Fibroblast of mammary gland (primary cell): ENCODE data around the gene EVA1B.

Experiments used
- DNase-seq: peaks from one replicate; pipeline ENCODE4 v3.0.0-alpha.2; 2010; ENCODE audit warnings: low read depth
- H3K4me3 ChIP-seq: 2 replicates; pipeline ENCODE4 v1.5.1; 2011; ENCODE audit warnings: low read depth, mild to moderate bottlenecking, low read length, moderate library complexity; ENCODE audit not compliant: control insufficient read depth
- TF ChIP-seq, protein P1 (sequence below): conservative IDR thresholded peaks from 2 replicates; pipeline ENCODE4 v1.5.1; 2011; ENCODE audit warnings: low read depth, low read length, inconsistent platforms; ENCODE audit not compliant: control insufficient read depth, insufficient read depth

EVA1B gene

DNA sequence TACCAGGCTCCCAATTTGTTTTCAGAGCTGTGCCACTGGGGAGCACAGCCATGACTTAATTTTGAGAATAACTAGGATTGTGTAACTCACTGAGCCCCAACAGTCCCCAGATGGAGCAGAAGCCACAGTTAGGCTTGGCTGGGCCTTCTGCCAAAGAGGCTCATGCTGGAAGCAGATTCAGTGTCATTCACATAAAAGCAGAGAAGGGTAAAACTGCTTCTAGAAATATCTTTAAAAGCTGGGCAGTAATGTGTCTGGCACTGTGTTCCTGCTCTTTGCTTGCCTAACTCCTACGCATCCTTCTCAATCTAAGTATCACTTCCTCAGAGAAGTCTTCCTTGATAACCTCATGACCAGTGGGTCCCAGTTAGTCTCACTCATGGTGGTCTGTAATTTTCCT is 41.9 kb upstream of the EVA1B start:
- TF ChIP-seq, protein P1, sequence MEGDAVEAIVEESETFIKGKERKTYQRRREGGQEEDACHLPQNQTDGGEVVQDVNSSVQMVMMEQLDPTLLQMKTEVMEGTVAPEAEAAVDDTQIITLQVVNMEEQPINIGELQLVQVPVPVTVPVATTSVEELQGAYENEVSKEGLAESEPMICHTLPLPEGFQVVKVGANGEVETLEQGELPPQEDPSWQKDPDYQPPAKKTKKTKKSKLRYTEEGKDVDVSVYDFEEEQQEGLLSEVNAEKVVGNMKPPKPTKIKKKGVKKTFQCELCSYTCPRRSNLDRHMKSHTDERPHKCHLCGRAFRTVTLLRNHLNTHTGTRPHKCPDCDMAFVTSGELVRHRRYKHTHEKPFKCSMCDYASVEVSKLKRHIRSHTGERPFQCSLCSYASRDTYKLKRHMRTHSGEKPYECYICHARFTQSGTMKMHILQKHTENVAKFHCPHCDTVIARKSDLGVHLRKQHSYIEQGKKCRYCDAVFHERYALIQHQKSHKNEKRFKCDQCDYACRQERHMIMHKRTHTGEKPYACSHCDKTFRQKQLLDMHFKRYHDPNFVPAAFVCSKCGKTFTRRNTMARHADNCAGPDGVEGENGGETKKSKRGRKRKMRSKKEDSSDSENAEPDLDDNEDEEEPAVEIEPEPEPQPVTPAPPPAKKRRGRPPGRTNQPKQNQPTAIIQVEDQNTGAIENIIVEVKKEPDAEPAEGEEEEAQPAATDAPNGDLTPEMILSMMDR = no peak
- no peak overlapping the region for H3K4me3 ChIP-seq
- peak; percentile 86 for DNase-seq

DNA sequence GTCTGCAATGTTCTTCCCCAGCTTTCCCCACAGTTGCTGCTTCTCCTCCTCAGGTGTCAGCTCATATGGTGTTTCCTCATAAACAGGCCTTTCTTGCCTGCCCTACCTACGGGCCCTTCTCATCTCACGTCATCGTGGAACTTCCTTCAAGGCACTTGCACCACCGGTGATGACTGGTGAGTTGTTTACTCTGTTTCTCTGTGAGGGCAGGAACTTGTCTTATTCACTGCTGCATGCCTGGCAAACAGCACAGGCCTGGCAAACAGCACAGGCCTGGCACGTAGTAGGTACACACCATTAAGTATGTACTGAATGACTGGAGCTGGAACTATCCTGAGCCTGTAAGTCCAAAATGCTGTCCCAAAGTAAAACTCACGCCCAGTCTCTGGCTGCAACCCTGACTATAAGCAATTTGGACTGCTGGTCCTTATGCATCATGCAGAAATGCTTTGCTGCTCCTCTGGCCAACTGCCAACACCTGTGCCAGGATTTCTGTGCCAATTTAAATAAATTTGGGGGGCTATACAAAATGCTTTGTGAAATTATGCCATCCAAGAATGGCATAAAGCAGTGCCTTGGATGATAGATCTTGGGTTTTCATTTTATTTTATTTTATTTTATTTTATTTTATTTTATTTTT is 36.6 kb upstream of the EVA1B start:
- TF ChIP-seq, protein P1 = no peak
- no peak overlapping the region for H3K4me3 ChIP-seq
- peak; percentile 34 for DNase-seq

DNA sequence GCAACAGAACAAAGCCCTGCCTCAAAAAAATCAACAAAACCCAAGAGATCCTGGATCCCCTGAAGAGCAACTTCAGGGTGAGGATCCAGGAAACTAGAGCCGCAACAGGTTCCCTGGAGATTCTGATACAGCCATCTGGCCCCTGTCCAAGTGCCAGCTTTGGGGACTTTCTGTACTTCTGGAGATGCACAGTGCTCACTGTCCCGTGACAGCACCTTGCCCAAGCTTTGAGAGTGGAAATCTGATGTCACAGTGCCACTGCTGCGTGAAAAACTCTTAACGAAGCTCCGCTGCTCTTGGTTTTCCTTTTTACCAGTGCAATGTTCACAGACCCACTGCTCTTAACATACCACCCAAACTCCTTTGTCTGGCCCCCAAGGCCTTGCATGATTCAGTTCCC is 35.9 kb upstream of the EVA1B start:
- no peak for DNase-seq
- TF ChIP-seq, protein P1 = no peak

DNA sequence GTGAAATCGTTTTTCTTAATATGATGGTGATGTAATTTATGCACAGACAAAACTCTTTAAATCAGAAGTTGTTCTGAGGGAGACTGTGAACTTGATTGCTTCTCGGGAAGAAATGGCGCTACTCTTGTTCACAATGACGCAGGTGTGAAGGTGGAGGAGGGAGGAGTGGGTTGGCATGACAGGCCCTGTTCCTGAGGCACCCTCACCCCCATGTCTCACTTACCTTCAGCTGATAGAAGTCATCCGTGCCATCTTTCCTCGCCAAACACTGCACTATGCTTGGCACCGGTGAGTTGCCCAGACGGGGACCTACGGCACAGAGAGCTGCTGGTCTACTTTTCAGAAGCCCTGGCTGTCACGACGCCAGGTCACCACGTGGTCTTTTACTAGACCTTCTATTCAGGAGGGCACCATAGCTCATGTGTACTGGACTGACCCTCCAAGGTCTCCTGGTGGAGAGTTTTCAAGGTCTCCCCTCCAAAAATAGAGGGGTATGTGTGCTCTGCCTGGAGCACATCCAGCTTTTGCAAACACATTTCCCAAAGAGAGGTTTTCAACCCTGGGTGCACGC is 35.2 kb upstream of the EVA1B start:
- no peak for DNase-seq
- H3K4me3 ChIP-seq = no peak overlapping the region
- TF ChIP-seq, protein P1 = no peak

More for the DNA sequence above, 35.9 kb upstream of the EVA1B start:
- H3K4me3 ChIP-seq = no peak overlapping the region

DNA sequence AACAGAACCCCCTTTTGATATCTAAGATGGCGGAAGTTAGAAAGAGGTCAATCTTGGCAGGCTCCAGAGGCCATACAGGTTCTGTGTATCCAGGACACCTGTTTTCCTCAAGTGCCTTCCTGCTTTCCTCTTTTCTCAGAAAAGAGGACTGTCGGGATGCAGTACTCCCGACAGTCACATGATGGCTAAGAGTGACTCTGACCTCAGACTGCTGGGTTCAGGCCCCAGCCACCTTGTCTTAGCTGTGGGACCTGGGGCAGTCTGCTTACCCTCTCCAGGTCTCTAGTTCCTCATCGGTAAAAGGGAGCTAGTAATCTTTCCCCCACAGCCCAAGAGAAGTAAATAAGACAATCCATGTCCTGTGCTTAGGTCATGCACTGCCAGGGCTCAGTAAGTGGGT is 32.4 kb upstream of the EVA1B start:
- TF ChIP-seq, protein P1 = no peak
- DNase-seq = no peak
- no peak overlapping the region for H3K4me3 ChIP-seq

DNA sequence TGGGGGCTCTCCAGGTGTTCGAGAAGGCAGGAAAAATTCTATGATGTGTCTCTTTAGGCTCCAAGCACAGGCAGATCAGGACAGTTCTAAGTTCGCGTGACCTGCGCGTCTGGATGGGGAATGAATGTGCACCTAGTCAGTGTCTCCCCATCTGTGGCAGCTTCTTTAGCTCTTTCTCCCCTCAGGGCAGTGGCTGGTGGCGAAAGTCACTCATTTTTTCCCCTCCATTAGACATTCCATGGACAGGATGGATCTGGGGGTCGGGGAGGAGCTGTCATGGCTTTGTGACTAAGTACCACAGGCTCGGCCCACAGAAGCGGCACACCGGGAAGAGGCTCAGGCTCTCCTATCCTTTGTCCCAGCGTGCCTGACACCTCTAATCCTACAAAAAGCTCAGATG is 31.0 kb upstream of the EVA1B start:
- H3K4me3 ChIP-seq = no peak overlapping the region
- TF ChIP-seq, protein P1 = no peak
- DNase-seq = no peak
